HG02610 (cell line): ENCODE measurements around the gene MAPK14.
A peak's percentile ranks its signal among the peaks of the same experiment; 100 is the strongest.
"Not testable (repeated sequence)": the region's sequence is repeated elsewhere in the genome, so short reads cannot be mapped to it uniquely, and the experiment has no call there.

Experiments used
- ATAC-seq: cut with Tn5 transposase; IDR thresholded peaks from one replicate; pipeline ENCODE4 v1.9.1; 2021; ENCODE audit warnings: mild to moderate bottlenecking, moderate library complexity; ENCODE audit not compliant: unreplicated experiment

The MAPK14 gene

DNA sequence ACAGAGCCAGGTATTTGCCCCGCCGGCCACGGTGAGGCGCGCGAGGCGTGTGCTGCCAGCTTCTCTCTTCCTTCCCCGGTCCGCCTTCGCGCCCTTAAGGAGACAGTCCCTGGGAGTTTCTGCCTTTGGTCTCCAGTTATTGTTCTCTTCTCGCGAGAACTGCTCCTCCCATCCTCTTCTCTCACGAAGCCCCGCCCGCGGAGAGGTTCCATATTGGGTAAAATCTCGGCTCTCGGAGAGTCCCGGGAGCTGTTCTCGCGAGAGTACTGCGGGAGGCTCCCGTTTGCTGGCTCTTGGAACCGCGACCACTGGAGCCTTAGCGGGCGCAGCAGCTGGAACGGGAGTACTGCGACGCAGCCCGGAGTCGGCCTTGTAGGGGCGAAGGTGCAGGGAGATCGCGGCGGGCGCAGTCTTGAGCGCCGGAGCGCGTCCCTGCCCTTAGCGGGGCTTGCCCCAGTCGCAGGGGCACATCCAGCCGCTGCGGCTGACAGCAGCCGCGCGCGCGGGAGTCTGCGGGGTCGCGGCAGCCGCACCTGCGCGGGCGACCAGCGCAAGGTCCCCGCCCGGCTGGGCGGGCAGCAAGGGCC is at the start of gene MAPK14:
MAPK14 (plus strand) TSS at position 308 of the 587 bp plus-strand sequence. CDS start 350 bp downstream, outside the sequence.
- peak; percentile 85 for ATAC-seq

GRCh38 chr6:35980126-35980525 is 47.5 kb upstream of the MAPK14 start:
- not testable (repeated sequence) for ATAC-seq

DNA sequence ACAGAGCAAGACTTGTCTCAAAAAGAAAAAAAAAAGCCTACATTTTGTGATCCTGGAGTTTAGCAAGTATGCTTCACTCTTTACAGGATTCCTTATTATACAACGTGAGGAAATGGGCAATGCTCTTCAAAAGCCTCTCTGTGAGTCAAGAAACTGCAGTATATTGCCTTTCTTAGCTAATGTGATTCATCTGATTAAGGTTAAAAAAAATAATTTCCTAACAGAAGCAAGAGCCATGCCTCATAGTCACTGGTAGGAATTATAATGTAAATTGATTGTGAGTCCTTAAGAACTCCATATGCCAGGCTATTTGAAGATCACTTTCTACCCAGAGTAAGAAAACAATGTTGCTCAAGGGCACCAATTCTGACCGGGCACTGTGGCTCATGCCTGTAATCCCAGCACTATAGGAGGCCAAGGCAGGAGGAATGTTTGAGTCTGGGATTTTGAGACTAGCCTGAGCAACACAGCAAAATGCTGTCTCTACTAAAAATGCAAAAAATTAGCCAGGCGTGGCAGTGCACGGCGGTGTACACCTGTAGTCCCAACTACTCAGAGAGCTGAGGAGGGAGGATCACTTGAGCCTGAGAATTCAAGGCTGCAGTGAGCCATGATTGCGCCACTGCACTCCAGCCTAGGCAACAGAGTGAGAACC is 46.5 kb upstream of the MAPK14 start:
- no peak for ATAC-seq

DNA sequence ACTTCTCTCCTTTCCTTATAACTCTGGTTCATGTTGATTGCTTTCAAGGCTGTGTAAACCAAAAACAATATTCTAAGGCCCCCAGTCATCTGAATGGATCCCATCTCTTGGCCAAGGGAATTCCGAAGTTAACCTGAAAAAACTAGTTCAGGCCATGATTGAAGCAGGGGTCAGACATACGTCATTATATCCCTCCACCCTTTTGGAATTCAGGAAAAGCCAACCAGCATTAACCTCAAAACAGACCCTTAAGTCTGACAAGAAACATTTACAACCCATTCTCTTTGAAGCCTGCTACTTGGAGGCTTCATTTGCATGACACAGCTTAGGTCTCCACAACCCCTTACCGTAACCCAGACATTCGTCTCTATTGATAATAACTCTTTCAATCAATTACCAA is 42.9 kb upstream of the MAPK14 start:
- no peak for ATAC-seq

DNA sequence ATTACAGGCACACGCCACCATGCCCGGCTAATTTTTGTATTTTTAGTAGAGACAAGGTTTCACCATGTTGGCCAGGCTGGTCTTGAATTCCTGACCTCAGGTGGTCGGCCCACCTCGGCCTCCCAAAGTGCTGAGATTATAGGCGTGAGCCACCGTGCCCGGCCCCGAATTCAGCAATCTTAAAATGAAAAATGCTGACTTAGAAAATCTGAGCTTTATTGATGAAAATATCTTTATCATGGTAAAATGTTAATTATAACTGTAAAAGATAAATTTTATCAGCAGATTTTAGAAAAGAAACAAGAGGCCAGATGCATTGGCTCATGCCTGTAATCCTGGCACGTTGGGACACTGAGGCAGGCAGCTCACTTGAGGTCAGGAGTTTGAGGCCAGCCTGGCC is 39.6 kb upstream of the MAPK14 start:
- not testable (repeated sequence) for ATAC-seq

- no peak for ATAC-seq
Observed at GRCh38 chr6:35993150-35993549, 34.5 kb upstream of the MAPK14 start.

- ATAC-seq, result no peak
Observed at GRCh38 chr6:36000451-36000850, 27.2 kb upstream of the MAPK14 start.

- ATAC-seq, result no peak
Observed at GRCh38 chr6:36015666-36016065, 11.9 kb upstream of the MAPK14 start.

- ATAC-seq, result no peak
Observed at GRCh38 chr6:36018339-36018738, 9.3 kb upstream of the MAPK14 start.

- ATAC-seq, result no peak
Observed at GRCh38 chr6:36019167-36019566, 8.4 kb upstream of the MAPK14 start.

- ATAC-seq, result no peak
Observed at GRCh38 chr6:36020154-36020553, 7.5 kb upstream of the MAPK14 start.

DNA sequence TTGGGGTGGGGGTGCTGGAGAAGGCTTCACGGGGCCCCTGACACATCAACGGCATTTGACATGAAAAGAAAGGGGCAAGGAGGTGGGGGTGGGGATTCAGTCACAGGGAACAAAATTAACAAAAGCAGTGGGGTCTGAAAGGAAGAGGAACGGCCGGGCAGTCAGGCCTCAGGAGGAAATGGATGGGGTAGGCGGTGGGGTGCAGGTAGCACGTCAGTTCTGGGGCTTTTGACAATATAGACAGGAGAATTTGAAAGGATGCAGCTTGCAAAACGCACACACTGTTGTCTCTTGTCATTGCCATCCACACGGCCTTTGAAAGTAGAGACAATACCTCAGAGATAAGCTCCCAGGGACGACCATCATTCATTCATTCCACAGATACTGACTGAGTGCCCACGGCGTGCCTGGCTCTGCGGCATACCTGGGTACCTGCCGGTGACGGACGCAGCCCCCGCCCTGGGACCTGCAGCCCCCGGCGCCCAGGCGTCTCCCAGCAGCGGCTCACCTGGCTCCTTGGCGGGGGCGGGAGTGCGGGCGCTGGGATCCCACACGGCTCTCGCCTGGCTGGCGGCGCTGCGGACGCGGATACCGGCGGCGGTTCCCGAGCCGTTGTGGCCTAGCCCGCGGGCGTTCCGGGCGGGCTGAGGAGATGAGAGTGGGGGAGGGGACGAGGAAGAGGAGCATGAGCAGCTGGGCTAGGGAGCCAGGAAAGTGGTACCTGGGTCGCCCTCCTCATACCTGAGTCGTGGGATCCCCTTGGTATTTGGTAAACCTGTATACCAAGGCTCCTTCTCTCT is 3.4 kb upstream of the MAPK14 start, which contains the start of gene SLC26A8:
SLC26A8 (minus strand) TSS at position 646 of the 800 bp plus-strand sequence. CDS start 4,934 bp downstream, outside the sequence.
- no peak for ATAC-seq

DNA sequence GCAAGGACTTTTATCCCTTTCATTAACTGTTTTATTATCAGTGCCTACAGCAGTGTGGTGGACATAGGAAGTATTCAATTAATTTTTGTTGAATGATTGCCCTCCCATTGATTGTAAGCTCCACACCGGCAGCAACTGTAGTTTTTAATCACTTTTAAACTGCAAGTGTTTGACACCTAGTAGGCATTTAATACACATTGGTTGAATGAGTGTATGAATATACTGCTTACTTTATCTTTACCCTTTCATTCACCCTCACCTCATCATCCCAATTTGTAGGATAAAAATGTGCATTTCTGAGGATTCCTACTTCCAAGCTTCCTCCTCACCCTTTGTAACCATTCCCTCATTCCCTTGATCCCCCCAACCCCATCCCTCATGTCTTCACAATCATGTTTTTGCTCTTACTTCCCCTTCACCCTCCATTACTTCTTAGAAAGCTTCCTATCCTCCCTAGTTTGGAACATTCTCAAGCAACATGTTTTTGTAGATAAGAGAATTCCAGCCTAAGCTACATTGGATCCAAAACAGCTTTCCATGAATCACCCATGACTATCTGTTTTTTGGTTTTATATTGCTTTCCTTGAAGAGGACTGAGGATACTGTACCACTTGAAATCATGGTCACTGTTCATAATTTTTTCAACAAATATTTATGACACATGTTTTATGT is 2.2 kb upstream of the MAPK14 start:
- ATAC-seq, result no peak

- no peak for ATAC-seq
Observed at GRCh38 chr6:36025932-36026327, 1.7 kb upstream of the MAPK14 start.

DNA sequence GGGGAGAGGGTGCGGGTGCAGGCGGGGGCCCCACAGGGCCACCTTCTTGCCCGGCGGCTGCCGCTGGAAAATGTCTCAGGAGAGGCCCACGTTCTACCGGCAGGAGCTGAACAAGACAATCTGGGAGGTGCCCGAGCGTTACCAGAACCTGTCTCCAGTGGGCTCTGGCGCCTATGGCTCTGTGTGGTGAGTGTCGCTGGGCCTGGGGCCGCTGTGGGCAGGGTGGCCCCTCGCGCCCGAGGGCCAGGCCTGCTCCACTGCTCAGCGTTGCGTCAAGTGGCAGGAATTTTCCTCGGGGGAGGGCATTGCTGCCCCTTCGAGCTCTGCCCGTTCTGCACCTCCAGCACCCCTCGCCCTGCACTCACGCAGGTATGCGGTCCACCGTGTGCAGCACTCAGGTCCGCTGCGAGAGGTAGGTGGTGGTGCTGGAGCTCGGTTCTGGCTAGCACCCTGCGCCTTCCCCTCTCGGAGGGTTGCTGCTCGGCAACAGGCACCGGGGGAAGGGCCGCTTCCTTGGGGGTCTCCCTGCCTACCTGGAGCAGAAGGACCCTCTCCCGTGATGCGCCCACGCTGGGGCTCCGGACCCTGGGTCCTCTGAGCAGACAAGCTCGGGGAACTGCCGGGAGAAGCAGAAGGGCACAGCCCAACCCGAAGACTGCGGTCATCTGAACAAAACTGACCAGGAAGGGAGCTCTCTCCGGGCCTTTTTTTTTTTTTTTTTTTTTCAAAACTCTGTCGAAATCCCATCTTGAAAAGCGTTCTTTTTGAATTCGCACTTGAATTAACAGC is 674 bp downstream of the MAPK14 start:
- peak; percentile 18 for ATAC-seq

DNA sequence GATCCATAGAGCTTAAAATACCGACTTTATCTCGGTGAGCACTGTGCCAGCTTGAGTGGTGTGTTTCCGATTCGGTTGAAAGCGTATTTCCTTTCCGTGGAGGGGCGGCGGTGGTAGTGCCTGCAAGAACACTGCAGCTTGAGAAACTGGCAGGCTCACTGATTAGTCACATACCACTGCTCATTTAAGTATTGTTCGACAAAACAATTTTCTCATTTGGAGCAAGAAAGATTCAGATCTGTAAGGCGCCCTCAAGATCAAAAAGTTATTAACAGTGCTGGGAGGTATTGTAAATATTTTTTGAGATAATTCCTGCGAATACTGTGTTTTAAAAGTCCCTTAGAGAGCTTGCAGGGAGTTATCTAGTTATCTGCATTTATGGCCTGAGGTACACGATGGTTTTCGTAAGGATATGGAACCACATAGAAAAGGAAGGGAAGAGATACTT is 1.3 kb downstream of the MAPK14 start:
- no peak for ATAC-seq

DNA sequence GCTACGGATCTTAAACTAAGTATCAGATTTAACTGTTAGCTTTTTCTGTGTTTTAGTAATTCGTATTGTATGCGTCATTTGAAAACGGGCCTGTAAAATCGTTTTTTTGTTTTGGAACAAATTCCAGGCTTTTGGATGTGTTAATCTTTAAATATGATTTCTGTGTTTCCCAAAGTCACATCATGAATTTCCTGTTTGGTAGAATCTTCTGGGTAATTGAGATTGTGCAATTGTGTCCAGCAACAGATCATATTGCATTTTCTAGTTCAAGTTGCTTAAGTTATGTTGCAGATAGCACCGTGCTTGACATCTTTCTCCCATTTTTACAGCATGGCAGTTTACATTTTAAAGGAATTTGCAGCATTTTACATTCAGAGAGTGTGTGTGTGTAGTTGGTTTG is 1.9 kb downstream of the MAPK14 start:
- ATAC-seq, result no peak

DNA sequence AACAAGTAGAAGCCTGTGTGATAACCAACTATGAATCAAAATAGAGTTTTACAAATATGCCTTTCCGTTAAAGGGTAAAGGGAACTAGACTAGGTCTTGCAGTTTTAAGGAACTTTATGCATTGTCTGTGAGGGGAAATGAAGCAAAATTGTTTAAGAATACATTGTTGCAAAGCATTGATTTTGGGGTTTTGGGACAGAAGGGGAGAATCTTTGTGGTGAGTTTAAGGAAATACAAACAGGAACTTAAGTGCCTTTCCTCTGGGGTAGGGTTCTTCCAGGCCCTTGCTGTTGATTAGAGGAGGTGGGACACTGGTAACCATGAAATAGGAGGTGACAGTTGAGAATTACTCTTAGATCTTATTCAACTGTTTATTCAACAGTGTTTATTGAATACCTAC is 4.7 kb downstream of the MAPK14 start:
- no peak for ATAC-seq

- ATAC-seq, result not testable (repeated sequence)
Observed at GRCh38 chr6:36033144-36033543, 5.5 kb downstream of the MAPK14 start.

DNA sequence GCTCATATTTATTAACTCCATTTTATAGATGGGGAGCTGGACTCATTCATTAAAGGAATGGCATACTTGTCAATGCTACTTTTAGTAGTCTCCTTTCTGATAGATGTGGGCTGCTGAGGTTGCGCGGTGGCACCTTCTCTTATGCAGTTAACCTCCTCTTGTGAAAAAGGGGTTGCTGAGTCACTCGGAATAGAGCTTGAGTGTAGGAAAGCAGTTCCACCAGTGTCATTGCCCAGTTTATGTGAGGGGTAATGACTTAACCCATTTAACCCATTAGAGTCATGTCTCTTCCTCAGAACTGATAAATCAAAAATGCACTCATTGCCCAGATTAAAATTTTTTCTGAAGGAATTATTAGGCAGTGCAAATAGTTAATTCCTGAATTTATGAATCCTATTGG is 6.3 kb downstream of the MAPK14 start:
- no peak for ATAC-seq
